Measurements from ENCODE around the gene SSC5D. TPM values are rescaled to one million over a fixed set of nuclear protein-coding genes. Genes with fewer than 3 reads are reported as not detected.

The SSC5D gene
- total RNA-seq, 1 donor, result 0.27 TPM

GRCh38 chr19:55535173-55535964 is 47.1 kb downstream of the SSC5D start:
- DNase-seq (ENCODE audit: low read depth in 2 of 3, low spot score in 2 of 3), result no peak

DNA sequence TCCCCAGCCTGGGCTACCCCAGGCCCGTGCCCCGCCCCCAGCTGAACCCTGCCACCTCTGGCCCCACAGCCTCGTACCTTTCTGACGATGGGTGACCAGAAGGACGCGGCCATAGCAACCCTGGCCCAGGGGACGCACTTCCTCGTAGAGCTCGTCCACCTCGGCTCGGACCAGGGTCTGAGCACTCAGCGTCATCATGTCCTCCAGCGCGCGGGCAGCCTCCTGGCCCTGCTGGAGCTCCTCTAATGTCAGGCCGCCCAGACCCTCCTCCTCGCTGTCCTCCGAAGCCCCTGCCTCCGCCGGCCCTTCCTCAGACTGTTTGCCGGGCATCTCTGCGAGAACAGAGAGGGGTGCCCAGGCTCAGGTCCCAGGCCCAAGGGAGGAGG is 47.7 kb downstream of the SSC5D start:
- no peak for DNase-seq (ENCODE audit: low read depth in 2 of 3, low spot score in 2 of 3)

DNA sequence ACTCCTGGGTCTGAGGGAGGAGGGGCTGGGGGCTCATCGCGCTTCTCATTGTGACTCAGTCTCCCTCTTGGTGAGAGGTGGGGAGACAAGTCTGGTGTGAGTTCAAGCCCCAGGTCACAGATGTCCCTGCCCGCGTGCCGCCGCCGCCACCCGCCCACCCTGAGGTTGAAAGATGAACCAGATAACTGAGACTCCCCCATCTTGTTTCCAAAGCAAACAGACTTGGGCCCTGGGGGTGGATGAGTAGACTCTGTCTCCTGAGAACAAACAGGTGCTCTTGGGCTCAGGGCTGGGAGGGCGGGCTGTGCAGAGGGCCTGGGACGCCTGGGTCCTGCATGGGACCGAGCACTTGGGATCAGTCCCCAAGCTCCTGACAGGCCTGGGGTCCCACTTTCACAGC is 48.1 kb downstream of the SSC5D start:
- no peak for DNase-seq (ENCODE audit: low read depth in 2 of 3, low spot score in 2 of 3)

DNA sequence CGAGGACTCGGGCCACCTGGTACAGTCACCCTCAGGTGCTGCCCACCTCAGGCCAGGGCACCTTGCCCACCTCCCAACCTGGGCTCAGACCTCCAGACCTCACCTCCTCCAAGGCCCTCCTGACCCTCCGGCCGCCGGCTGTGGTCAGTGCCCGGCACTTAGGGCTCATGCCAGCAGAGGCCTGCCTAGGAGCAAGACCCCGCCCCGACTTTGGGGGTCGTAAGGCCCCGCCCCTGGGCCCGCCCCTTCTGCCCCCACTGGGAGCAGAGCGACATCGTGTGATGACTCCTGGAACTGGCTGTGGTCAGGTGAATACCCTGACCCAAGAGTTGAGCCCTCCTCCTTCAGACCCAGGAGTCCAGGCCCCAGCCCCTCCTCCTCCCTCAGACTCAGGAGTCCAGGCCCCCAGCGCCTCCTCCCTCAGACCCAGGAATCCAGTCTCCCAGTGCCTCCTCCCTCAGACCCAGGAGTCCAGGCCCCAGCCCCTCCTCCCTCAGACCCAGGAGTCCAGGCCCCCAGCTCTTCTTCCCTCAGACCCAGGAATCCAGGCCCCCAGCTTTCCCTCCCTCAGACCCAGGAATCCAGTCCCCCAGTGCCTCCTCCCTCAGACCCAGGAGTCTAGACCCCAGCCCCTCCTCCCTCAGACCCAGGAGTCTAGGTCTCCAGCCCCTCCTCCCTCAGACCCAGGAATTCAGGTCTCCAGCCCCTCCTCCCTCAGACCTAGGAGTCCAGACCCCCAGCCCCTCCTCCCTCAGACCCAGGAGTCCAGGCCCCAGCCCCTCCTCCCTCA is 48.9 kb downstream of the SSC5D start, which contains the start of gene SBK2:
Gene SBK2 (minus strand): TSS at position 183 of the 790 bp plus-strand sequence. CDS start 839 bp downstream, outside the sequence.
- peak in 2 of 3 donors; percentile 38 to 46 for DNase-seq (ENCODE audit: low read depth in 2 of 3, low spot score in 2 of 3)

DNA sequence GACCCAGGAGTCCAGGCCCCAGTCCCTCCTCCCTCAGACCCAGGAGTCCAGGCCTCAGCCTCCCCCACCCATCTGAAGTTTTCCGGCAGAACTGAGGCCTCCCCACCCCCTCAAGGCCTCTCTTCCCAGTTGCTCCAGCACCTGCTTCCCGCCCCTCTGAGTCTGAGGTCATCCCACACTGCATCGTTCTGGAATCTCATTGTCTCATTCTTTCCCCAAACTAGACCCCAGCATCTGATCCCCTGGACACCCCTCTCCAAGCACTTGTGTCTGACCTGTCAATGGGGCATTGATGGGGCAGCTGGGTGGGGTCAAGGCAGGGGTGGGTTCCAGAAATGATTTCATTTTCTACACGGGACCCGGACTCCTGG is 49.5 kb downstream of the SSC5D start:
- DNase-seq (ENCODE audit: low read depth in 2 of 3, low spot score in 2 of 3), result no peak

GRCh38 chr19:55538132-55538531 is 49.9 kb downstream of the SSC5D start:
- DNase-seq (ENCODE audit: low read depth in 2 of 3, low spot score in 2 of 3), result no peak

- no peak for DNase-seq (ENCODE audit: low read depth in 2 of 3, low spot score in 2 of 3)
Observed at GRCh38 chr19:55539090-55539984, 51.1 kb downstream of the SSC5D start.

GRCh38 chr19:55540619-55541018 is 52.4 kb downstream of the SSC5D start:
- no peak for DNase-seq (ENCODE audit: low read depth in 2 of 3, low spot score in 2 of 3)

GRCh38 chr19:55541091-55541490 is 52.9 kb downstream of the SSC5D start:
- no peak for DNase-seq (ENCODE audit: low read depth in 2 of 3, low spot score in 2 of 3)

DNA sequence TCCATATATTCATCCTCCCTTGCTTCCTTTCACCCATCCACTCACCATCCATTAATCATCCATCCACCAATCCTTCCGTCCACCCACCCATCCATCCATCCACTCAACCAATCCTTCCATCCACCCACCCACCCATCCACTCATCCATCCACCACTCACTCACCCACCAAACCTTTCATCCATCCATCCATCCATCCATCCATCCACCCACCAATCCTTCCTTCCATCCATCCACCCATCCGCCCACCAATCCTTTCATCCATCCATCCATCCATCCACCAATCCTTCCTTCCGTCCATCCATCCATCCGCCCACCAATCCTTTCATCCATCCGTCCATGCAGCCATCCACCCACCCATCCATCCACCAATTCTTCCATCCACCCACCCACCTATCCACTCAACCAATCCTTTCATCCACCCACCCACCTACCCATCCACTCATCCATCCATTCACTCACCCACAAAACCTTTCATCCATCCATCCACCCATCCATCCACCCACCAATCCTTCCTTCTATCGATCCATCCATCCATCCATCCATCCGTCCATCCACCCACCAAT is 54.1 kb downstream of the SSC5D start:
- DNase-seq (ENCODE audit: low read depth in 2 of 3, low spot score in 2 of 3), result no peak

- no peak for DNase-seq (ENCODE audit: low read depth in 2 of 3, low spot score in 2 of 3)
Observed at GRCh38 chr19:55543567-55543966, 55.3 kb downstream of the SSC5D start.

DNA sequence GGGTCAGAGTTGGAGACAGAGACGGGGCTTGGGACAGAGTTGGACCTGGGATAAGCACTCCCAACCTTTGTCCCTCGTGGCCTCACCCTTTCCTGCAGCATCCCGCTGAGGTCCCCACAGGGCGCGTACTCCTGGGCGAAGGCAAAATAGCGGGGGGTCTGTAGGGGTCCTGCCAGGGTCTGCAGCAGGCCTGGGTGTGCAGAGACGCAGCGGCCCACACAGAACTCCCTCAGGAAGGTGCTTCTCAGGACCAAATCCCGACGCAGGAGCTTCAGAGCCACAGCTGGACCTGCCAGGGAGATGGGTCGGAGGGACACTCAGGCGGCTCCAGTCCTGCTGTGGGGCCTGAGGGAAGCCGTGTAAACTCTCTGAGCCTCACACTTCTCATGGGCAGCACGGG is 55.8 kb downstream of the SSC5D start:
- DNase-seq (ENCODE audit: low read depth in 2 of 3, low spot score in 2 of 3), result no peak

DNA sequence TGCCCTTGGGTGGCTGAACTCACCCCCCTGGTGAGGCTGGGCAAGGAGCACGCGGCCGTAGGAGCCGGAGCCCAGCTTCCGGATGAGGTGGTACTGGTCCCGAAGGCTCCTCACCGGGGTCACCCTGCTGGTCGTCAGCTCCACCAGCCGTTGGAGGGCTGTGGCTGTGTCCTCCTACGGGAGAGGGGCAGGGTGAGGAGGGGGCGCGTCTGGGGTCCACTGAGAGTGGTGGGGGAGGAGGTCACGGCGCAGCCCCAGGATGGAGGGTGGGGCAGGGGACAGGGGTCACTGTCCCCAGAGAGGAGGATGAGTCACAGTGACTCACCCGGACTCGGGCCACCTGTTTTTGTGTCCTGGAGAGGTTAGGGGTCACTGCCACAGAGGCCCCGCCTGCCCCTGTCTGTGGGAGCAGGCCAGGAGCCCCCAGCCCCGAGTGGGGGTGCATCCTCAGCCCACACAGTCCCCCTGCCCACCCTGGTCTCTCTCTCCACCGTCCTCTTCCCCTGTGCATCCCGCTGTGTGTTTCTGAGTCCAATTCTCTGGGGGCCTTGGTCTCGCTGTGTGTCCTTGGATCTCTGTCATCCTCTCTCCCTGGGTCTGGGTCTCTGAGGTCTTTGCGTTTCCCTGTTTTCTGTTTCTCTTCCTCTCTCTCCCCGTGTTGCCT is 56.7 kb downstream of the SSC5D start:
- DNase-seq (ENCODE audit: low read depth in 2 of 3, low spot score in 2 of 3), result no peak

GRCh38 chr19:55545443-55545842 is 57.2 kb downstream of the SSC5D start, which contains the start of gene SBK3:
TSS of gene SBK3 (minus strand) at chr19:55545543. CDS start at chr19:55545543, 0 bp downstream.
- DNase-seq (ENCODE audit: low read depth in 2 of 3, low spot score in 2 of 3), result no peak

GRCh38 chr19:55546011-55546410 is 57.8 kb downstream of the SSC5D start:
- DNase-seq (ENCODE audit: low read depth in 2 of 3, low spot score in 2 of 3), result no peak

DNA sequence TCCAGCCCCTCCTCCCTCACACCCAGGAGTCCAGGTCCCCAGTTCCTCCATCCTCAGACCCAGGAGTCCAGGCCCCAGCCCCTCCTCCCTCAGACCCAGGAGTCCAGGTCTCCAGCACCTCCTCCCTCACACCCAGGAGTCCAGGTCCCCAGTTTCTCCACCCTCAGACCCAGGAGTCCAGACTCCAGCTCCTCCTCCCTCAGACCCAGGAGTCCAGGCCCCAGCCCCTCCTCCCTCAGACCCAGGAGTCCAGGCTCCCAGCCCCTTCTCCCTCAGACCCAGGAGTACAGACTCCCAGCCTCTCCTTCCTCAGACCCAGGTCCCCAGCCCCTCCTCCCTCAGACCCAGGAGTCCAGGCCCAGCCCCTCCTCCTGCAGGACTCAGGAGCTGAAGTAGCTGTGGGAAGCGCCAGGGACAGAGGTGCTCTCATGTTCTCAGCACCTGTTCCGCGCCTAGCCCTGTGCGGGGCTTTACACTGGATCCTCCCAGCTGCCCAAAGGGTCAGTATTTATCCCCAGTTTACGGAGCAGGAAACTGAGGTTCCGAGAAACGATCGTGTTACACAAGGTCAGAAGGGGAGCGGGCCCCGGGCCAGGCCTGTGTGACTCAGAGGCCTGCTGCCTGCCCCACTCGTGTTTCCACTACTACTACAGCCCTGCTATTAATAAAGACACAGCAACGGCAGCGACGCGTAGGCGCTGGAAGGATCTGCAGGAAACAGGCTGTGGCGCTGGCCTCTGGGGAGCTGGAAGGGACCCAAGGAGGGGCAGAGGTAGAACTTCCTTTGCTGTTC is 58.8 kb downstream of the SSC5D start:
- DNase-seq (ENCODE audit: low read depth in 2 of 3, low spot score in 2 of 3), result peak in 2 of 3 donors; percentile 84 to 91

DNA sequence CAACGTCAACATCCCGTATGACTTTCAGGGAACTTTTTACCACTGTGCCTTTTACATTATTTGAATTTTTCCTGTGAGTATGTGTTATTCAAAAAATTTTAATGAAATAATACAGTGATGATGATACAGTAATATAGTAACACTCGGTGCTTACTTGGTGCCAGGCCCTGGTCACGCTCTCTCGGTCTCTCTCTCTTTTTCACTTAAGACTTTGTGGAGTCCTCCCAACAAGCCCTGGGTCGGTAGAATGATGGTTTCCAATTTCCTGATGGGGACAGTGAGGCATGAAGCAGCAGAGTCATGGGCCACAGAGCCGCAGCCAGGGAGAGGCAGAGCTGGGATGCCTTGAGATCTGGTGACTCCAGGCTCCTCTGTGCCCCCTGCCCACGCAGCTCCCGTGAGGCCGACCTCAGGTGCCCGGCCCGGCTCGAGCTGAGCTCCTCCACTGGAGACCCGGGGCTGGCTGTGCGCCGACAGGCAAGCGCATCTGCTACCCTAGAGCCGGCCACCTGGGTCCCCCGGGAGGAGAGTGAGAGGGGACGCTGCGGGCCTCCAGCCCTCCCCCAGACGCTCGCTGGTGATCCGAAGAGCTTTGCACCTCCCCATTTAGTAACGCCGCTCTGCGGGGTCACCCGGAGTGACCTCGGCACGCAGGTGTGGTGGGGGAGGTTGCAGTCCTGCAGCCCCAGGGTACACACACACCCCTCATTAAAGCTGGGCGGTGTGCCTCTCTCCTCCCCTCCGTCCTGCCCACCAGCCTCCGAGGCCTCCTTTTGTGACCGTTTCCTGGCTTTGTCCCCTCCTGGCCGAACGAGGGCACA is 61.5 kb downstream of the SSC5D start:
- no peak for DNase-seq (ENCODE audit: low read depth in 2 of 3, low spot score in 2 of 3)

GRCh38 chr19:55550321-55550650 is 62.0 kb downstream of the SSC5D start:
- no peak for DNase-seq (ENCODE audit: low read depth in 2 of 3, low spot score in 2 of 3)

Measured in hematopoietic multipotent progenitor cell (in vitro differentiated cells).